Nephron (organoid): ENCODE measurements around the gene UBASH3A.

Experiments
- H3K27ac Mint-ChIP-seq, 3 experiments: 2 replicates each; pipeline ENCODE4 v1.8.0; 2020; ENCODE audit warnings: mixed read lengths in 3 of 3, mild to moderate bottlenecking in 2 of 3, moderate library complexity in 1 of 3
- H3K27me3 Mint-ChIP-seq: 2 replicates; pipeline ENCODE4 v1.8.0; 2021; ENCODE audit warnings: low read depth, mild to moderate bottlenecking, moderate library complexity, mixed read lengths
- H3K36me3 Mint-ChIP-seq: 2 replicates; pipeline ENCODE4 v1.8.0; 2020; ENCODE audit warnings: low read depth, mixed read lengths
- H3K4me1 Mint-ChIP-seq: 2 replicates; pipeline ENCODE4 v1.8.0; 2020; ENCODE audit warnings: mixed read lengths
- H3K4me3 Mint-ChIP-seq, 3 experiments: 2 replicates each; pipeline ENCODE4 v1.8.0; 2020; ENCODE audit warnings: mild to moderate bottlenecking in 3 of 3, mixed read lengths in 3 of 3, moderate library complexity in 2 of 3
- H3K9me3 Mint-ChIP-seq: 2 replicates; pipeline ENCODE4 v1.8.0; 2020; ENCODE audit warnings: mixed read lengths
- CTCF ChIP-seq, 3 experiments: fragments of 200-600 bp; sonication (generic); IDR thresholded peaks; one replicate each; pipeline ENCODE4 v1.5.0; 2021; ENCODE audit warnings: antibody characterized with exemption in 3 of 3; ENCODE audit not compliant: unreplicated experiment in 3 of 3

The UBASH3A gene

GRCh38 chr21:42456457-42456856, 52.8 kb downstream of the UBASH3A start:
- TF ChIP-seq CTCF (IDR thresholded peaks at IDR 0.05; ENCODE audit: unreplicated experiment in 3 of 3): no peak
- Mint-ChIP-seq H3K4me3 (no peak overlapping the region), H3K27me3 (peaks cover 4% of the 10 kb centered on the region), H3K9me3 (peaks cover 5% of the 10 kb centered on the region), H3K36me3 (no peaks in the 10 kb centered on the region), H3K4me1 (peaks cover 35% of the 10 kb centered on the region), H3K27ac (peak overlapping the region in 1 of 3 experiments; percentile 43)

DNA sequence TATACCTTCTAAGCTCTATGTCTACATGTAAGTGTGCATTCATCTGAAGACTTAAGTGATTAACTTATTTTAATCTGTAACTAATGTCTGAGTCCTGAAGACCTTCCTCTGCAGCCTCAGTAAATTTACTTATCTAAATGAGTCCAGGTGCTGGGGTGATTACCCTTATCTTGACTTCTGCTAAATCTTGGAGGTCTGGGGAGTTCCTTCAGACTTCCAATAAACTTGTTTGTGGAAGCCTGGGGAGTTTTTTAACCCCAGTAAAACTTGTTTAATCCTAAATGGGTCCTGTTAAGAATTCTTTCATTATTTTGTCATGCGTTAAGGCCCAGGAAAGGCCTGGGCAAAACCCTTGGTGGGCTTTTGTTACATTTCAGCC, 55.4 kb downstream of the UBASH3A start:
- H3K4me3 Mint-ChIP-seq: no peak overlapping the region
- H3K9me3 Mint-ChIP-seq: peaks cover 5% of the 10 kb centered on the region
- H3K27ac Mint-ChIP-seq: peak overlapping the region; percentile 95 to 96 (median 96)
- no peak for TF ChIP-seq CTCF (IDR thresholded peaks at IDR 0.05; ENCODE audit: unreplicated experiment in 3 of 3)
- H3K36me3 Mint-ChIP-seq: no peaks in the 10 kb centered on the region
- peaks cover 38% of the 10 kb centered on the region for H3K4me1 Mint-ChIP-seq
- peaks cover 3% of the 10 kb centered on the region for H3K27me3 Mint-ChIP-seq

- peaks cover 5% of the 10 kb centered on the region for H3K9me3 Mint-ChIP-seq
- no peak overlapping the region for H3K4me3 Mint-ChIP-seq
- peaks cover 3% of the 10 kb centered on the region for H3K27me3 Mint-ChIP-seq
- no peaks in the 10 kb centered on the region for H3K36me3 Mint-ChIP-seq
- peaks cover 33% of the 10 kb centered on the region for H3K4me1 Mint-ChIP-seq
- TF ChIP-seq CTCF (IDR thresholded peaks at IDR 0.05; ENCODE audit: unreplicated experiment in 3 of 3): no peak
- peak overlapping the region; percentile 95 to 96 (median 96) for H3K27ac Mint-ChIP-seq
Observed at GRCh38 chr21:42459546-42460215, 56.0 kb downstream of the UBASH3A start.

DNA sequence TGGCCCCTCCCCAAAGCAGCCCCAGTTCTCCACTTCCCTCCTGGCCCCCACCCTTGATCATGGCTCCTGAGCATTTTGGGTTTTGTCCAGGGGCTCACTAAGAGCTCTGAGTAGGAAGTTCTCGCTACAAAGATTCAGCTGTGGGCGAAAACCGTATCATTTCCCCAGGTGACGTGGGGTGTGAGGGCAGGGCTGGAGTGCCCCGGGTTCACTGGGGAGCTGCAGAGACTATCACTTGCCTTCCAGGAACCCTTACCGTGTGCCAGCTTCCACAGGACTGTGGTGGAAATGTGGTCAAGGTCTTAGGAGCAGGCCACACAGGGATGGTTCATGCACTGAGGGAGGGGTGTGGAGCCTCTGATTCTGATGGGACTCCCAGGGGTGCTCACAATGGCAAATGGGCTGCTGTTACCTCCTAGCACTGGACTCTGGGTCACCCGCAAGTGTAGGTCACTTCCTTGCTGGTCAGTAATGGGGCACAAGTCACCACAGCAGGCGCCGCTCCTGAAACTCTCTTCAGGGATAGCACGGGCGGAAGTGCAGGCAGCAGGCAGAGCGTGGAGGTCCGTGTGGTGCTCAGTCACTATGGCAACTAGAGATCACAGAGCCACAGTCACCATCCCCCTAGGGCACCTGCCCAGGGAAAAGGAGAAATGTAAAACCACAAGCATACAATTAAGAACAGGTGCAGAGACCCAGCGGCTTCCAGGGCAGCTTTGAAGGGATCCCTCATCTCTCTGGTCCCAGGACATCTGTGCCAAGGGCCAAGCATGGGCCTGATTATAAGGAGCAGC, 56.9 kb downstream of the UBASH3A start:
- TF ChIP-seq CTCF (IDR thresholded peaks at IDR 0.05; ENCODE audit: unreplicated experiment in 3 of 3): no peak
- H3K27ac Mint-ChIP-seq: peak overlapping the region; percentile 95 to 96 (median 96)
- peaks cover 8% of the 10 kb centered on the region for H3K27me3 Mint-ChIP-seq
- H3K36me3 Mint-ChIP-seq: no peaks in the 10 kb centered on the region
- peak overlapping the region in 1 of 3 experiments; percentile 24 for H3K4me3 Mint-ChIP-seq
- H3K9me3 Mint-ChIP-seq: peaks cover 5% of the 10 kb centered on the region
- H3K4me1 Mint-ChIP-seq: peaks cover 34% of the 10 kb centered on the region

- Mint-ChIP-seq H3K36me3 (no peaks in the 10 kb centered on the region), H3K4me1 (peaks cover 38% of the 10 kb centered on the region), H3K27ac (peak overlapping the region; percentile 95 to 96 (median 96)), H3K27me3 (peaks cover 8% of the 10 kb centered on the region), H3K4me3 (no peak overlapping the region), H3K9me3 (peaks cover 5% of the 10 kb centered on the region)
- TF ChIP-seq CTCF (IDR thresholded peaks at IDR 0.05; ENCODE audit: unreplicated experiment in 3 of 3): no peak
Observed at GRCh38 chr21:42461185-42461520, 57.5 kb downstream of the UBASH3A start.
